ENCODE results near the gene ATXN7. TPM values are rescaled to one million over a fixed set of nuclear protein-coding genes. Genes with fewer than 3 reads are reported as not detected.

Gene ATXN7
- total RNA-seq, 1 experiment from 2014 or later, result 36.7 TPM

DNA sequence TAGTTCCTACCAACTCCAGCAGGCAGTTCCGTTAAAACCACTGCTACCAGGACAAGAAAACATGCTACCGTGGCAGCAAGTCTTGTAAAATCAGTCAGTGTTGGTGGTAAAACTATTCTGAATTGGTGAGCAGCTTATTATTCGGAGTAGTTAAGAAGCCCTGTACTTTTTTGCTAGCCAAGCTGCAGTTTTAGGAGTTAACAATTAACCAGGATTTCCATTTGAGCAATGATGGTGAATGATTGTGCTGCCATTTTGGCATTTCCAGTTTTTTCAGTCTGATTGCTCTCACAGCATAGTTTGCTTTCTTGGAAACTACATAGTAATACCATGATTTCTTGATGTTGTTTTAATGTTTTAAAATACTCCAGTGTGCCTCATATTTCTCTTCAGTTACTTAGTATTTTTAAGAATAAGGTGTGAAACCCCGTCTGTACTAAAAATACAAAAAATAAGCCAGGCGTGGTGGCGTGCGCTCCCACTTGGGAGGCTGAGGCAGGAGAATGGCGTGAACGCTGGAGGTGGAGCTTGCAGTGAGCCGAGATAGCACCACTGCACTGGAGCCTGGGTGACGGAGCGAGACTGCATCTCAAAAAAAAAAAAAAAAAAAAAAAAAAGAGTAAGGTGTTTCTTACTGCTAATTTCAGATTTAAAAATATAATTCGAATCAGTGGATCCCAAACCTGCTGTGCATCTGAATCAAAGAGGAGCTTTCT is 92.3 kb downstream of the ATXN7 start:
- no peak overlapping the region for H3K4me3 Mint-ChIP-seq (ENCODE audit: unreplicated experiment)
- peaks cover 16% of the 10 kb centered on the region for H3K36me3 Mint-ChIP-seq (ENCODE audit: insufficient read depth, unreplicated experiment)
- CTCF ChIA-PET, result interaction anchor here (1.5 to 15.7 kb wide), 3 partner anchors 23 to 68 kb away, joined by 6 to 359 read pairs (median 8); partner anchors contain the start of gene PSMD6
- no peaks in the 10 kb centered on the region for H3K9me3 Mint-ChIP-seq (ENCODE audit: unreplicated experiment)
- H3K27ac Mint-ChIP-seq (ENCODE audit: low read depth, unreplicated experiment), result no peak overlapping the region
- BruUV-seq (replicated peaks), result no TSS peak
- no peak for DNase-seq (ENCODE audit: unreplicated experiment)
- POLR2A ChIA-PET, result no interaction called here
- H3K27me3 Mint-ChIP-seq (ENCODE audit: insufficient read depth, unreplicated experiment), result no peaks in the 10 kb centered on the region
- peaks cover 15% of the 10 kb centered on the region for H3K4me1 Mint-ChIP-seq (ENCODE audit: insufficient read depth, unreplicated experiment)
- TF ChIP-seq CTCF (IDR thresholded peaks at IDR 0.05; ENCODE audit: unreplicated experiment), result no peak
- intact Hi-C loops (cut with micrococcal nuclease), result no loop called here

DNA sequence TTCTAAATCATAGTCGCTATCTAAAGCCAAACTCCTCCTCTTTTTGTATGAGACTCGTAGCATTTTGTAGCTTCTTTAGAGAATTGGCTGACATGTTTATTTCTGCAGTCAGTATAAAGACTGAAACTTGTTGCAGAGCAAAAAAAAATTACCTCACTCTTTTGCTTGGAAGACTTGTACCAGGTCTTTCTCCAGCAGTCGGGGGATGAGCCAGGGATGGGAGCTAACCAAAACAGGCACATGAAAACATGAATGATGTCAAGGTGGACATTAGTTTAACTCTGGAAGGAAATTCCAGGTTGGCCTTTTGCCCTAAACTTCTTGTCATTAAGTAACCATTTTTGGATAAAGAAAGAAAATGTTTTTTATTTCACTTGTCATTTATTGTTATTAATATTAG is 95.5 kb downstream of the ATXN7 start:
- Mint-ChIP-seq H3K36me3 (ENCODE audit: insufficient read depth, unreplicated experiment) (peaks cover 24% of the 10 kb centered on the region), H3K27me3 (ENCODE audit: insufficient read depth, unreplicated experiment) (no peaks in the 10 kb centered on the region), H3K4me3 (ENCODE audit: unreplicated experiment) (no peak overlapping the region), H3K4me1 (ENCODE audit: insufficient read depth, unreplicated experiment) (peaks cover 11% of the 10 kb centered on the region), H3K27ac (ENCODE audit: low read depth, unreplicated experiment) (no peak overlapping the region), H3K9me3 (ENCODE audit: unreplicated experiment) (no peaks in the 10 kb centered on the region)
- CTCF ChIA-PET, result interaction anchor here (0.8 to 15.7 kb wide), 4 partner anchors 9 to 35 kb away, joined by 3 to 359 read pairs (median 4); no protein-coding TSS in a partner anchor
- POLR2A ChIA-PET, result interaction anchor here (0.7 to 13.2 kb wide), 5 partner anchors 9 to 32 kb away, joined by 3 to 283 read pairs (median 3); no protein-coding TSS in a partner anchor
- DNase-seq (ENCODE audit: unreplicated experiment), result no peak
- BruUV-seq (replicated peaks), result no TSS peak
- no peak for TF ChIP-seq CTCF (IDR thresholded peaks at IDR 0.05; ENCODE audit: unreplicated experiment)
- intact Hi-C loops (cut with micrococcal nuclease), result no loop called here

DNA sequence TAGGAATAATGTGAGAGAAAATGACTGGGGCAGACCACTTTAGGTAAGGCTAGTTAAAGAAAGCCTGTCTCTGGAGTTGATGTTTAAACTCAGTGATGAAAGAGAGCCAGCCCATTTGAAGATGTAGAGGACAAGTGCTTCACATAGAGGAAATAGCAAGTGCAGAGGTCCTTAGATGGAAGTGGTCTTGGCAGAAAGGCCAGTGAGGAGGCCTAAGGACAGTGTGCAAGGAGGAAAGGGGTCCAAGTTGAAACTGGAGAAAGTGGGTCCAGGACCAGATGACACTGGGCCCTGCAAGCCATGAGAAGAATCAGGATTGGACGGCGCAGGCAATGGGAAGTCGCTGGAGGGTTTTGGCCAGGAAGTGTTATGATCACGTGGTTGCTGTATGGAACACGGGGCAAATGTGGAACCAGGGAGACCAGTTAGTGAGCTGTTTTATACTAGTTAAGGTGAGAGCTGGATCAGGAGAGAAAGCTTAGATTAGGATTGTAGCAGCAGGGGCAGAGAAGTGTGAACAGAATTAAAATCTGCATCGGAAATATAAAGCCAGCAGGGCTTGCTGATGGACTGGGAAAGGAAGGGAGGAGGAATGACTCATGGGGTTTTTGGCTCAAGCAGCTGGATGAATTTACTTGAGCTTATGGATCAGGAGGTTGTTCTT is 96.5 kb downstream of the ATXN7 start:
- no peak for TF ChIP-seq CTCF (IDR thresholded peaks at IDR 0.05; ENCODE audit: unreplicated experiment)
- H3K9me3 Mint-ChIP-seq (ENCODE audit: unreplicated experiment), result no peaks in the 10 kb centered on the region
- CTCF ChIA-PET, result interaction anchor here (0.6 to 15.7 kb wide), 18 partner anchors 9 to 530 kb away, joined by 3 to 359 read pairs (median 4); partner anchors contain the start of gene PSMD6
- POLR2A ChIA-PET, result interaction anchor here (0.6 to 13.2 kb wide), 13 partner anchors 9 to 61 kb away, joined by 3 to 283 read pairs (median 5); partner anchors contain the start of gene SCAANT1
- peaks cover 11% of the 10 kb centered on the region for H3K4me1 Mint-ChIP-seq (ENCODE audit: insufficient read depth, unreplicated experiment)
- H3K27me3 Mint-ChIP-seq (ENCODE audit: insufficient read depth, unreplicated experiment), result no peaks in the 10 kb centered on the region
- no TSS peak for BruUV-seq (replicated peaks)
- DNase-seq (ENCODE audit: unreplicated experiment), result peak; percentile 78
- H3K27ac Mint-ChIP-seq (ENCODE audit: low read depth, unreplicated experiment), result peak overlapping the region; percentile 84
- H3K4me3 Mint-ChIP-seq (ENCODE audit: unreplicated experiment), result peak overlapping the region; percentile 77
- peaks cover 16% of the 10 kb centered on the region for H3K36me3 Mint-ChIP-seq (ENCODE audit: insufficient read depth, unreplicated experiment)
- intact Hi-C loops (cut with micrococcal nuclease), result loop anchor here (2.0 to 5.0 kb wide), 2 partner anchors 48 to 63 kb away; partner anchors contain the start of genes PSMD6 and SCAANT1

GRCh38 chr3:63961891-63962290 is 98.2 kb downstream of the ATXN7 start:
- intact Hi-C loops (cut with micrococcal nuclease), result loop anchor here (1.0 to 5.0 kb wide), 3 partner anchors 31 to 61 kb away; partner anchors contain the start of genes PSMD6 and SCAANT1
- CTCF ChIA-PET, result interaction anchor here (0.6 to 15.7 kb wide), 19 partner anchors 9 to 530 kb away, joined by 3 to 359 read pairs (median 4); partner anchors contain the start of gene PSMD6
- peaks cover 13% of the 10 kb centered on the region for H3K4me1 Mint-ChIP-seq (ENCODE audit: insufficient read depth, unreplicated experiment)
- no peaks in the 10 kb centered on the region for H3K9me3 Mint-ChIP-seq (ENCODE audit: unreplicated experiment)
- H3K36me3 Mint-ChIP-seq (ENCODE audit: insufficient read depth, unreplicated experiment), result peaks cover 12% of the 10 kb centered on the region
- DNase-seq (ENCODE audit: unreplicated experiment), result peak; percentile 76
- POLR2A ChIA-PET, result interaction anchor here (0.6 to 13.2 kb wide), 10 partner anchors 9 to 705 kb away, joined by 3 to 283 read pairs (median 7); partner anchors contain the start of genes PSMD6 and SCAANT1
- peak; percentile 52 for TF ChIP-seq CTCF (IDR thresholded peaks at IDR 0.05; ENCODE audit: unreplicated experiment)
- BruUV-seq (replicated peaks), result no TSS peak
- H3K4me3 Mint-ChIP-seq (ENCODE audit: unreplicated experiment), result no peak overlapping the region
- H3K27me3 Mint-ChIP-seq (ENCODE audit: insufficient read depth, unreplicated experiment), result no peaks in the 10 kb centered on the region
- H3K27ac Mint-ChIP-seq (ENCODE audit: low read depth, unreplicated experiment), result no peak overlapping the region

Data from MCF 10A (cell line).